ENCODE data around the gene COPZ2. TPM values are rescaled to one million over a fixed set of nuclear protein-coding genes. Genes with fewer than 3 reads are reported as not detected.
A peak's percentile ranks its signal among the peaks of the same experiment; 100 is the strongest.

The COPZ2 gene
- total and polyA plus RNA-seq, 10 donors: 6.0 to 15.0 (median 8.8) TPM

DNA sequence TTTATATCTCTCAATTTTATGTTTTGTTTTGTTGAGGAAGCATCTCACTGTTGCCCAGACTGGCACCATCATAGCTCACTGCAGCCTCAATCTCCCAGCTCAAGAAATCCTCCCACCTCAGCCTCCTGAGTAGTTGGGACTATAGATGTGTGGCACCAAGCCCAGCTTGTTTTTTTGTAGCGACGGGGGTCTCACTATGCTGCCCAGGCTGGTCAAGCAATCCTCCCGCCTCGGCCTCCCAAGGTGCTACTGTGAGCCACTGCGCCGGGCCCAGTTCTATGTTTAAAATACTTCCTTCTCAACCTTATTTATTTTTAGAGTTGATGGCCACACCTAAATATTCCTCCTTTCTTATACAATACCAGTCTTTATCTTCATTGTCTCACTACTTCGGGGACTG is 8.7 kb upstream of the COPZ2 start:
- peak; percentile 35 for DNase-seq
- Histone ChIP-seq H3K27ac (no peak overlapping the region), H3K4me1 (peaks cover 24 to 51% (median 35%) of the 10 kb centered on the region in 6 donors), H3K27me3 (replicated peaks in 1 of 7) (no peaks in the 10 kb centered on the region), H3K4me3 (peak overlapping the region in 2 of 8 donors; percentile 69 to 98), H3K36me3 (peaks cover 0 to 10% (median 8%) of the 10 kb centered on the region in 6 donors), H3K9me3 (no peaks in the 10 kb centered on the region)
- no peak for TF ChIP-seq POLR2A (IDR thresholded peaks at IDR 0.05)
- 83 to 92% (median 90%) methylated on average over 7 of the region's 7 CpGs for WGBS, 5 donors
- intact Hi-C loops (cut with DNase I; ENCODE audit: low total_unique reads): no loop called here

- no peak overlapping the region for H3K4me3 ChIP-seq
- 66 to 87% (median 86%) methylated on average over 8 of the region's 8 CpGs for WGBS, 5 donors
- H3K9me3 ChIP-seq: no peaks in the 10 kb centered on the region
- peaks cover 18 to 43% (median 27%) of the 10 kb centered on the region in 6 donors for H3K4me1 ChIP-seq
- peak; percentile 56 for DNase-seq
- TF ChIP-seq POLR2A (IDR thresholded peaks at IDR 0.05) (no peak), POLR2AphosphoS5 (IDR thresholded peaks at IDR 0.05) (no peak)
- TF ChIP-seq, protein P1, sequence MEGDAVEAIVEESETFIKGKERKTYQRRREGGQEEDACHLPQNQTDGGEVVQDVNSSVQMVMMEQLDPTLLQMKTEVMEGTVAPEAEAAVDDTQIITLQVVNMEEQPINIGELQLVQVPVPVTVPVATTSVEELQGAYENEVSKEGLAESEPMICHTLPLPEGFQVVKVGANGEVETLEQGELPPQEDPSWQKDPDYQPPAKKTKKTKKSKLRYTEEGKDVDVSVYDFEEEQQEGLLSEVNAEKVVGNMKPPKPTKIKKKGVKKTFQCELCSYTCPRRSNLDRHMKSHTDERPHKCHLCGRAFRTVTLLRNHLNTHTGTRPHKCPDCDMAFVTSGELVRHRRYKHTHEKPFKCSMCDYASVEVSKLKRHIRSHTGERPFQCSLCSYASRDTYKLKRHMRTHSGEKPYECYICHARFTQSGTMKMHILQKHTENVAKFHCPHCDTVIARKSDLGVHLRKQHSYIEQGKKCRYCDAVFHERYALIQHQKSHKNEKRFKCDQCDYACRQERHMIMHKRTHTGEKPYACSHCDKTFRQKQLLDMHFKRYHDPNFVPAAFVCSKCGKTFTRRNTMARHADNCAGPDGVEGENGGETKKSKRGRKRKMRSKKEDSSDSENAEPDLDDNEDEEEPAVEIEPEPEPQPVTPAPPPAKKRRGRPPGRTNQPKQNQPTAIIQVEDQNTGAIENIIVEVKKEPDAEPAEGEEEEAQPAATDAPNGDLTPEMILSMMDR (IDR thresholded peaks at IDR 0.05 in 8 of 11, conservative IDR thresholded peaks at IDR 0.05 in 3 of 11): no peak
- peaks cover 0 to 2% (median 0%) of the 10 kb centered on the region in 6 donors for H3K36me3 ChIP-seq
- no peaks in the 10 kb centered on the region for H3K27me3 ChIP-seq (replicated peaks in 1 of 7)
- intact Hi-C loops (cut with DNase I; ENCODE audit: low total_unique reads): no loop called here
- no peak overlapping the region for H3K27ac ChIP-seq
Measured at GRCh38 chr17:48045316-48046001, 7.9 kb upstream of the COPZ2 start.

- Histone ChIP-seq H3K9me3 (no peaks in the 10 kb centered on the region), H3K4me1 (peaks cover 11 to 37% (median 21%) of the 10 kb centered on the region in 6 donors), H3K36me3 (no peaks in the 10 kb centered on the region), H3K4me3 (no peak overlapping the region), H3K27ac (no peak overlapping the region), H3K27me3 (replicated peaks in 1 of 7) (peaks cover 0 to 3% (median 0%) of the 10 kb centered on the region in 7 donors)
- 90 to 95% (median 93%) methylated on average over 4 of the region's 4 CpGs for WGBS, 5 donors
- no peak for DNase-seq
- TF ChIP-seq POLR2AphosphoS5 (IDR thresholded peaks at IDR 0.05) (no peak), POLR2A (IDR thresholded peaks at IDR 0.05) (no peak)
- TF ChIP-seq, protein P1 (IDR thresholded peaks at IDR 0.05 in 8 of 11, conservative IDR thresholded peaks at IDR 0.05 in 3 of 11): no peak
- intact Hi-C loops (cut with DNase I; ENCODE audit: low total_unique reads): no loop called here
Measured at GRCh38 chr17:48044851-48045250, 7.3 kb upstream of the COPZ2 start.

DNA sequence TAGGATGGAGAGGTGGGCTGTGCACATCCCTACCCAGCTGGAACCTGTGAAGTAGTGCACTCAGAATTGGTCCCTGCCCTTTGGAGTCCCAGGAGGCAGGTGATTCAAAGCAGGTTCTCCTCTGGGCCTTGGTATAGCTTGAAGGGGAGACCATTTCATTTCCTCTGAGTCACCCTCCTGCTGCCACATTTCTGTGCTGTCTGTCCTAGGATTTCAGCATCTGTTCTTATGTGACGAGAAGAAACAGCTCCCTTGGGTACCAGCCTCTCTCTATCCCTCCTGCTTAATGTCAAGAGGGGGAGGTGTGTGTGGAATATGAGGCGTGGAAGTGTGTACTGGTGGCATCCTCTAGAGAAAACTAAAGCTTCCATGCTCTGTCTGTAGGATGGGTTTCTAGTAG is 5.6 kb upstream of the COPZ2 start:
- WGBS, 5 donors: 68 to 81% (median 78%) methylated on average over 2 of the region's 2 CpGs
- intact Hi-C loops (cut with DNase I; ENCODE audit: low total_unique reads): no loop called here
- H3K36me3 ChIP-seq: no peaks in the 10 kb centered on the region
- no peak overlapping the region for H3K27ac ChIP-seq
- peaks cover 5 to 31% (median 14%) of the 10 kb centered on the region in 6 donors for H3K4me1 ChIP-seq
- H3K4me3 ChIP-seq: no peak overlapping the region
- DNase-seq: no peak
- TF ChIP-seq POLR2AphosphoS5 (IDR thresholded peaks at IDR 0.05): no peak
- TF ChIP-seq, protein P1 (IDR thresholded peaks at IDR 0.05 in 8 of 11, conservative IDR thresholded peaks at IDR 0.05 in 3 of 11): no peak
- no peak for TF ChIP-seq POLR2A (IDR thresholded peaks at IDR 0.05)
- peaks cover 0 to 20% (median 0%) of the 10 kb centered on the region in 7 donors for H3K27me3 ChIP-seq (replicated peaks in 1 of 7)
- no peaks in the 10 kb centered on the region for H3K9me3 ChIP-seq

All from spleen (tissue), 11 donors.